PFSK-1 (cell line): Measurements from ENCODE around the gene CEACAM3.

Experiments
- FOXP2 ChIP-seq: optimal IDR thresholded peaks from 2 replicates; pipeline ENCODE3; 2011; ENCODE audit warnings: borderline replicate concordance, control low read depth, inconsistent platforms; ENCODE audit not compliant: insufficient read depth; ENCODE audit errors: extremely low read length, extremely low read depth
- POLR2AphosphoS5 ChIP-seq: IDR thresholded peaks from 2 replicates; pipeline ENCODE4 v1.6.1; 2012; ENCODE audit warnings: low read depth, mild to moderate bottlenecking, control low read depth, low read length, moderate library complexity
- REST ChIP-seq, 2 experiments: IDR thresholded peaks; 2 replicates each; pipeline versions ENCODE4 v1.6.1 to v1.8.0; 2011 to 2012; ENCODE audit warnings: low read depth in 2 of 2, low read length in 2 of 2, control low read depth in 1 of 2, inconsistent platforms in 1 of 2, mild to moderate bottlenecking in 1 of 2, moderate library complexity in 1 of 2; ENCODE audit not compliant: insufficient read depth in 1 of 2
- SIN3A ChIP-seq: IDR thresholded peaks from 2 replicates; pipeline ENCODE4 v1.6.1; 2012; ENCODE audit warnings: mild to moderate bottlenecking, low read length, moderate library complexity, borderline replicate concordance; ENCODE audit not compliant: insufficient read depth
- TAF1 ChIP-seq: IDR thresholded peaks from 2 replicates; pipeline ENCODE4 v1.6.1; 2012; ENCODE audit warnings: low read length, control low read depth, borderline replicate concordance; ENCODE audit not compliant: insufficient read depth

CEACAM3 gene

GRCh38 chr19:41810301-41810700 is 13.9 kb downstream of the CEACAM3 start:
- TF ChIP-seq FOXP2, result no peak
- TF ChIP-seq REST (IDR thresholded peaks at IDR 0.05; ENCODE audit: insufficient read depth in 1 of 2, low read depth in 2 of 2, low read length in 2 of 2), result no peak
- TF ChIP-seq POLR2AphosphoS5, result no peak
- TF ChIP-seq TAF1, result no peak
- no peak for TF ChIP-seq SIN3A

- TF ChIP-seq POLR2AphosphoS5, result no peak
- TF ChIP-seq SIN3A, result no peak
- no peak for TF ChIP-seq FOXP2
- no peak for TF ChIP-seq REST (IDR thresholded peaks at IDR 0.05; ENCODE audit: insufficient read depth in 1 of 2, low read depth in 2 of 2, low read length in 2 of 2)
Observed at GRCh38 chr19:41811036-41811435, 14.6 kb downstream of the CEACAM3 start.

- TF ChIP-seq REST (IDR thresholded peaks at IDR 0.05; ENCODE audit: insufficient read depth in 1 of 2, low read depth in 2 of 2, low read length in 2 of 2), result no peak
- TF ChIP-seq TAF1, result no peak
- TF ChIP-seq FOXP2, result no peak
- TF ChIP-seq SIN3A, result no peak
- no peak for TF ChIP-seq POLR2AphosphoS5
Observed at GRCh38 chr19:41811981-41812380, 15.6 kb downstream of the CEACAM3 start.

DNA sequence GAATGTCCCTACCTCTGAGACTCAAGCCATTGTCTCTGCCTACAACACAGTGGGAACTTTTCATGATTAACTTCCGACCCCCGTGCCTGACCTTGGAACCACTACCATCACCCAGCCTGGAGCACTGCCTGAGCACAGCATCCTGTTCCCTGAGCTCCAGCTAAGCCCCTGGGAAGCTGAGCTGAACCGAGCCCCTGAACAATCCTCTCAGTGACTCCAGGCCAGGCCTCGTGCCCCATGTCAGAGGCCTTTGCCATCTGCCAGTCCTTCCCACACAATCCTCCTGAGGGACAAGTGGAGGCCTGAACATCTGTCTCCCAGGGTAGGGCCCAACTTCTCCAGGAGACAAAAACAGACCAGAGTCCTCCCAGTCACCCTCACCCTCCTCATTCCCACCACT is 17.5 kb downstream of the CEACAM3 start:
- TF ChIP-seq SIN3A, result no peak
- no peak for TF ChIP-seq FOXP2
- no peak for TF ChIP-seq REST (IDR thresholded peaks at IDR 0.05; ENCODE audit: insufficient read depth in 1 of 2, low read depth in 2 of 2, low read length in 2 of 2)
- no peak for TF ChIP-seq POLR2AphosphoS5
- no peak for TF ChIP-seq TAF1

GRCh38 chr19:41815301-41815700 is 18.9 kb downstream of the CEACAM3 start:
- TF ChIP-seq POLR2AphosphoS5, result no peak
- TF ChIP-seq FOXP2, result no peak
- TF ChIP-seq REST (IDR thresholded peaks at IDR 0.05; ENCODE audit: insufficient read depth in 1 of 2, low read depth in 2 of 2, low read length in 2 of 2), result no peak
- no peak for TF ChIP-seq TAF1
- TF ChIP-seq SIN3A, result no peak
